Hematopoietic multipotent progenitor cell treated with erythropoietin and hydrocortisone succinate and interleukin-3 and kit ligand, for 4 days (in vitro differentiated cells): ENCODE data around the gene TAGLN2.

Experiments used
- DNase-seq: peaks from one replicate; pipeline ENCODE4 v3.0.0-alpha.2; 2015

Gene TAGLN2

DNA sequence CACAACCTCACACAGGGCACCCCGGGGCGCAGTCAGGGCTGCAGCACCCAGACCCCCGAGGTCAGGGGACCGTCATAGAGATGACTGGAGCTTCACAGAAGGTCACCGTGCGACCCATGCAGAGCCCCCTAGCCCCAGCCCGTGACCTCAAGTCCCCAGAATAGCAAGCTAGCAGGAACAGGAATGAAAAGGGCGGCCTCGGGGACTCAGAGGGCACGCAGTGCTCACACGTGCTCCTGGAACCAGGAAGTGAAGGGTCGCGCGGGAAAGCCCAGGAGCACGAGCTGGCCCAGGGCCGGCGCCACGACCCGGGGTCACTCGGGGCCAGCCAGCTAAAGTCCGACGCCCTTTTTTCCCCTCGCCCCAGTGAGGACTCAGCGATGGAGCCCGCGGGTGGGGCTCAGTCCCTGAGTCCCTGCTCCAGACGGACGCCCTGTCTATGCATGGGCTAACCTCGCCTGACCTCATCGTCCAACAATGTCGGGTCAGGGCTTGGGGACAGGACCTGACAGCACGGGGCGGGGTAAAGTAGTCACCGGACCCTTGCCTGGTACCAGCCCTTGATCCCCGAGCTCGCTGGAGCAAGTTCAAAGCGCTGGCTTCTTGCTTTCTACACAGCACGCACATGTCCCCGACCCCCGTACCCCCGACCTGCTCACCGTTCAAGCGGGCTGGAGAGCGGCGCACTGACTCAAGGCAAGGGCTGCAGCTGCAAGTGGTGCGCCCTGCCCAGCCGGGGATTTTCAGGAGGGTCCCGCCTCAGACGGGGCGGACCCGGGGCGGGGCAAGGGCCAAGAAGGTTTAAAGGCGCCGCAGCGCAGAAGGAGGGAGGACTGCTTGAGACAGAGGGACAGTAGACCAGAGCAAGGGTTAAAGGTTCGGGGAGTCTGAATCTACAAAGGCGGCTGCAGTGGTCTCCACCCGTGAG, at the start of gene TAGLN2:
TSS of gene TAGLN2 (minus strand) at position 717 of the 928 bp plus-strand sequence. CDS start 4,998 bp downstream, outside the sequence.
- DNase-seq = peak; percentile 98

DNA sequence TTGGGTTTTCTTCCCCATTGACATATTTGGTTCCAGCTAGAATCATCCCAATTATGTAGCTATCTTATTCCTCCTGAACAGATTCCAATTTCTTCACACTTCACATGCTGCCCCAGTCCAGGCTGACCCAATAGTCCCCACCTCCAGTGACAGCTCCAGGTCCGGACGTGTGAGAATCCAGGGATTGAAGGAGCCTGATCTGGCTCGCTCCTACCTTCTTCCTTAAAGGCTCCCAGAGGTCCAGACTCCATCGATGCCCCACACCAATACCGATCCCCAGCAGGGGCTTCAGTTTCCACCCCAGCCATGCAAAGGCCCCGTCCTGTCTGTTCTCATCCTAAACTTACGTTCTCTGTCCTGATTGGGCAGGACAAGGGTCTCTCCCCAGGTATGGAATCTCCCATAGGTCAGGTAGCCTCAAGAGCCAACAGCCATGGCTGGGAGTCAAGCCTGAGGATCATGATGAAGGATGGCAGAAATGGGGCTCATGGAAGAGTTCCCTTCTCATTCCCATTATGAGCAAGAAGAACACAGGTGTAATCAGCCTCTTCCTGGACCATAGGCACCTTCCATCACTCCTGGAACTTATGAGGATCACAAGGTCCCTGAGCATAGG, 49.2 kb upstream of the TAGLN2 start:
- no peak for DNase-seq

GRCh38 chr1:159973350-159973940, 48.1 kb upstream of the TAGLN2 start:
- DNase-seq = no peak

- no peak for DNase-seq
Measured at GRCh38 chr1:159972443-159973205, 47.3 kb upstream of the TAGLN2 start.

DNA sequence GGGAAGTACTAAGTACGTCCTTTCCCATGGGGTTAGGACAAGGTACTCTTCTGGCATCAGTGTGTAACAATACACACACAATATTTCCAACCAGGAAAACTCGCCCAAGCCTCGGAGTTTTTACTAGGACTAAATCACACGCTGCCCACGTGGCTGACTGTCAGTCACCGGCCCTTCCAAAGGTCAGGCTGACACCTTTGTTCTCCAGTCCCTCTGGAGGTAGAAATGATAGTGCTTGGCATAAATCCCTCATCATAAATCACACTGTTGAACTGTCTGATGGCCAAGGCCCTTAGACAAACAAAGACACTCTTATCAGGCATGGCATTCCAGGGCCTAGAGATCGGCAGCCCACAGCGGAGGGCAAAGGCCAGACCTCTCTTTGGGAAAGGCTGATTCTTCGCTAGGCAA, 45.6 kb upstream of the TAGLN2 start:
- DNase-seq = no peak

DNA sequence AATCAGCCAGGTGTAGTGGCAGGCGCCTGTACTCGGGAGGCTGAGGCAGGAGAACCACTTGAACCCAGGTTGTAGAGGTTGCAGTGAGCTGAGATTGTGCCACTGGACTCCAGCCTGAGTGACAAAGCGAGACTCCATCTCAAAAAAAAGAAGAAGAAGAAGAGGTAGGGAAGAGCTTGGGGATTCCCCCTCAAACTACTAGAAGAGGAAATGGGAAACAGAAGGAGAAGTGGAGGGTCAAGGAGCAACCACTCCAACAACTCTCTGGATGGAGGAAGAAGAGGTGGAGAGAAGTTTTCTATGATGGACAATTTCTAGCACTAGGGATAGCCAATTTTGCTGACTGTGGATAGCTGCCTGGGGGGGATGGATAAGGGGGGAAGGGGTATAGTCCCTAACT, 43.6 kb upstream of the TAGLN2 start:
- DNase-seq = no peak

- DNase-seq = no peak
Measured at GRCh38 chr1:159965263-159965662, 40.0 kb upstream of the TAGLN2 start.

- DNase-seq = no peak
Measured at GRCh38 chr1:159964144-159964543, 38.8 kb upstream of the TAGLN2 start.

GRCh38 chr1:159962176-159962575, 36.9 kb upstream of the TAGLN2 start:
- no peak for DNase-seq

GRCh38 chr1:159961636-159962035, 36.3 kb upstream of the TAGLN2 start:
- no peak for DNase-seq

- peak; percentile 59 for DNase-seq
Measured at GRCh38 chr1:159960721-159961381, 35.5 kb upstream of the TAGLN2 start.

- no peak for DNase-seq
Measured at GRCh38 chr1:159959451-159959850, 34.1 kb upstream of the TAGLN2 start.

DNA sequence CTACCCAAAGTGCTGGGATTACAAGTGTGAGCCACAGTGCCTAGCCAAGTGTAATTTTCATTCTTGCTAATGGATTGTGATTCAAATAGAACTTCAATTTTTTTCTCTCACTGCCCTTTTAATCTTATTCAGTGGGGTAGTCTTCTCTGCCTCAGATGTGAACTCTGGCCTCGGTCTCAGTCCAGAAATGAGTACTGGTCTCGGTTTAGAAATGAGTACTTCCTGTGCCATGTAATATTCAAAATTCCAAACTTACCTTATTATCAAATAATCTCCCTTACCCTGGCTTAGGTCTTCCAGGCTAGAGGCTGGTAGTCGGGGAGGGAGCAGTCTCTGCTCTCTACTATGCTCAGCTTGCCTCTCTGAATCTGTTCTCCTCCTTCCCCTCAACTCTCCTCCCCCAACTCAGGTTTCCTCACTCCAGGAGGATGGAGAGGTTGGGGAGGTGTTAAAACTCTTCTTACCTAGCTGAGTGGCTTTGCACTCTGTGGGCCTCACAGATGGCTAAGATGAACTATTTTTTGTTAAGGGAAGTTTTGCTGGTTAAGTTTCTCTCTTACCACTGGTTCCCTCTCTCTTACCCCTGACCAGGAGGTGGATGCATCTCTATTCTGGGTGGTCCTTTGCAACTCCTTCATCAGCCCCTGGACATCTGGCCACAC, 33.5 kb upstream of the TAGLN2 start:
- DNase-seq = no peak

DNA sequence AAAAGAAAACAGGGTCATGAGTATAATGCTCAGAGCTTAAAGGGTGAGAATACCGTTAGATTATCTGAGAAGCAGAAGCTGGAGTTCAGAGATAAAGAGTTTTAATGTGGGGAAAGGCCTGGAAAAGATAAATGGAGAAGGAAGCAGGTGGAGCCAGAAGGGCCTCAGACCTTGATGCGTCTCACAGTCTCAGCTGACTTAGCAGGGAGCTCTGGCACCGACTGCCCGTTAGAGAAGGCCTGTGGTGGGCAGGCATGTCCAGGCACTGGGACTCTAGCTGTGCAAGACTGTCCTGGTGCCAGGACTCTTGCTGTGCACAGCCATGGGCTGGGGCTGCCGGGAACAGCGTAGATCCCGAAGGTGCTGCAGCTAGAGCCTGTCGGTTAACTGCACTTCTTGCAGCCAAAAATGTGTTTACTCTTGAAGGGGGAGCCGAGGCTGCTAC, 32.5 kb upstream of the TAGLN2 start:
- peak; percentile 88 for DNase-seq

- DNase-seq = no peak
Measured at GRCh38 chr1:159955456-159955855, 30.1 kb upstream of the TAGLN2 start.

DNA sequence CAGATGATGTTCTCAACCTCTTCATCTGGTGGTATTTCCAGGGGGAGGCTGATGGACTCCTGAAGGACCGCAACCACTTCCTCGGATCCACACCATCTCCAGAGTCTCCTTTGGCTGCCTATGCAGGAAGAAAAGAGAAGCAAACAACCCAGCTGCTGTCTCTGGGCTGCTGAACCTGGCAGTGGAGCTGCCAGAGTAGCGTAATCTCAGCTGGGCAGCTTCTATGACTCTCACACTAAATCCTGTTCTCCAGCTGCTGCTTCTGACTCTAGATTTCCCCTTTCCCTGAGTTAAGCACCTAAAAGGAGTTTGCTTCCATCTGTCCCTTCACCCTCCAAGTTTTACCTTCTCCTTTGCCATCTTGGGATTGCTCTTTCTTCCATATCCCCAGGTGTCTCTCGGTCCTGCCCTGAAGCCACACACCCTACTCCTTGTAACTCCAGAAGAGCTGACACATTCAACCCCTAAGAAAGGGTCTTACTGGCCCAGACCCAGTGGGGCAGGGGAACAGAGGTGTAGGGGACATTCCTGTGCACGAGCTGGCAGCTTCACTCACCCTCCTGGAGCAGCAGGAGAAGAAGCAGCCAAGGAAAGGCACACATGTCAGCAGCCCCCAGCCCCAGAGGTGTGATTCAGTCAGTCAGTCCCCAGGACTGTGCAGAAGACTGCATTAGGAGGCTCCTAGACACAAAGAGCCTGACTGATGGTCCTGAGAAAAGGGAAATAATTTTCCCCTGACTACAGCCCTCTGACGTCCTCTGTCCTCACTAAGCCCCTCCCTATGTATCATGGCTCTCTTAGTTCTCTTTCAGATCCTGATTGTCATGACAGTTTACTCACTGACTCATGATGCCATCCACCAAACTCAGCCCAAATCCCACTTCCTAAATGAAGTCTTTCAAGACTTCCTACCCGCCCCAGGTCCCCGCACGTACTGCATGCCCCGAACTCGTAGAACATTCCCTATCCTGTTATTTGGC, 28.5 kb upstream of the TAGLN2 start, which contains the start of gene SLAMF9:
TSS of gene SLAMF9 (minus strand) at position 702 of the 980 bp plus-strand sequence. CDS start at position 602, 100 bp downstream.
- DNase-seq = peak; percentile 43

GRCh38 chr1:159952932-159953331, 27.6 kb upstream of the TAGLN2 start:
- no peak for DNase-seq

DNA sequence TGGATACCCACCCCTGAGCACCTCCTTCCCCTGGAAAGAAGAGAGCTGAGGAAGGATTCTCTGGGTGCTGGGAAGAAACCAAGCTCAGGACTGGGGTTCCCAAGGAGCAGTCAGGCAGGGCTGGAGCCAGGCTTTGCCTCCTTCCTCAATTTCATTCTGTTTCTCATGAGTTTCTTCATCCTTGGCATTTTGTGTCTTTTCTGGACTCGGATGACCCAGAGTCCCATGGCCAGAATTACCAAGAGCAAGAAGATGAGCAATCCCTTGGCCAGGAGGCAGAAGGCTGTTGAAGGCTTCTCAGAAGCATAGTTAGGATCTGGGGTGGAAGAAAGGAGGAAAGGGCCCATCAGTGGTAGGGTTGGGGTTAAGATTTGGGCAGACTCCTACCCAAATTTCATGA, 26.2 kb upstream of the TAGLN2 start:
- no peak for DNase-seq

GRCh38 chr1:159951016-159951415, 25.7 kb upstream of the TAGLN2 start:
- no peak for DNase-seq

DNA sequence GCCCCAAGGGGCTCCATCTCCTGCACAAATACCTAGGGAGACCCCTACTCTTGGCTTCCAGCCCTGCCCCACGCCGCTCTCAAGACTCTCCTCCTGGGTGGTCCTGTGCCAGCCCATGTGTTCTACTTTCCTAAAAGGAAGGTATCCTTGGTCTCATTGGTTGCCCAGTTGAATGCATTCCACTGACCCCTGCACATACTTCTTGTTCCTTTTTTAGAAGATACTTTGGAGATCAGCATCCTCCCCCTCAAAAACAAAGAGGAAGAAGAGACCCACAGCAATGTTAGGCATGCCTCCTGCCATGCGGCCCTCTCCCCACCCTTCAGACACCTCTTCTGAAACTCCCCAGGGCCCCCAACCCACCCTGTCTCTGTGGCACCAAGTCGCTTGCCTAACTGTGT, 24.7 kb upstream of the TAGLN2 start:
- no peak for DNase-seq
